Measurements from ENCODE around the gene NEK7. TPM values are rescaled to one million over a fixed set of nuclear protein-coding genes. Genes with fewer than 3 reads are reported as not detected.

Gene NEK7
- polyA plus RNA-seq, 1 donor (not counting 4 experiments of a cell fraction or from before 2014, with no cell fraction given): 56.8 TPM

DNA sequence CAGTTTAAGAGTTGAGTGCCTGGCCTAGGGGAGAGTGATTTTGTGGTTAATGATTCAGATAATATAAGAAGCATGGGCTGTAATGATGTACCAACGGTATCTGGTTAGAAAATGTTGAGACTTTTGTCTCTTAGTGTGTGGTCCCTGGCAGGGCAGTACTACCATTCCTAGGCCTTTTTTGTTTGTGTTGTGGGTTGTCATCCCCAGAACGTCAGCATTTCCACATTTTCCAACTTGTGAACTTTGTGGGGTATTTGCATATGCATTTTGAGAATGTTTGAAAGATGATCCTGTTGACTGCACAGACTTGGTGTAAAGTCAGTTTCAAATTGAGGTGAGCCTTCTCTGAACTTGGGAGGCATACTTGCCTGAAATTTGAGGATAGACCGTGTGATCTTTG, 11.4 kb downstream of the NEK7 start:
- Histone ChIP-seq H3K27ac (ENCODE audit: control insufficient read depth, insufficient read depth, low read length) (peak overlapping the region; percentile 1), H3K79me2 (ENCODE audit: control insufficient read depth, insufficient read depth, low read length) (peaks cover 80% of the 10 kb centered on the region), H4K20me1 (ENCODE audit: control insufficient read depth, extremely low read depth, insufficient read depth, low read length) (no peaks in the 10 kb centered on the region), H3K4me3 (ENCODE audit: control insufficient read depth in 2 of 3, extremely low read depth in 1 of 3, insufficient read depth in 2 of 3, low read depth in 1 of 3, low read length in 3 of 3) (no peak overlapping the region), H2AFZ (ENCODE audit: control insufficient read depth, low read length) (no peak overlapping the region), H3K9me3 (ENCODE audit: control insufficient read depth, low read depth, low read length) (no peaks in the 10 kb centered on the region), H3K9me1 (ENCODE audit: control insufficient read depth, extremely low read depth, insufficient read depth, low read length) (no peaks in the 10 kb centered on the region), H3K9ac (ENCODE audit: control insufficient read depth, extremely low read depth, insufficient read depth, low read length) (no peak overlapping the region), H3K36me3 (ENCODE audit: control insufficient read depth in 2 of 2, extremely low read depth in 1 of 2, insufficient read depth in 2 of 2, low read length in 2 of 2) (peaks cover 0 to 1% of the 10 kb centered on the region in 2 experiments), H3K4me1 (ENCODE audit: control insufficient read depth, extremely low read depth, insufficient read depth, low read length) (peaks cover 44% of the 10 kb centered on the region), H3K27me3 (ENCODE audit: control insufficient read depth, extremely low read depth, insufficient read depth, low read length) (no peaks in the 10 kb centered on the region), H3K4me2 (ENCODE audit: control insufficient read depth, extremely low read depth, insufficient read depth, low read depth, low read length) (peak overlapping the region; percentile 84)
- DNase-seq (ENCODE audit: low read depth, low spot score): no peak
- dilution Hi-C loops (cut with MboI; ENCODE audit: extremely low pct_ligation_motif_present, low sequenced_read_pairs): no loop called here
- no peak for FAIRE-seq
- TF ChIP-seq, protein P1, sequence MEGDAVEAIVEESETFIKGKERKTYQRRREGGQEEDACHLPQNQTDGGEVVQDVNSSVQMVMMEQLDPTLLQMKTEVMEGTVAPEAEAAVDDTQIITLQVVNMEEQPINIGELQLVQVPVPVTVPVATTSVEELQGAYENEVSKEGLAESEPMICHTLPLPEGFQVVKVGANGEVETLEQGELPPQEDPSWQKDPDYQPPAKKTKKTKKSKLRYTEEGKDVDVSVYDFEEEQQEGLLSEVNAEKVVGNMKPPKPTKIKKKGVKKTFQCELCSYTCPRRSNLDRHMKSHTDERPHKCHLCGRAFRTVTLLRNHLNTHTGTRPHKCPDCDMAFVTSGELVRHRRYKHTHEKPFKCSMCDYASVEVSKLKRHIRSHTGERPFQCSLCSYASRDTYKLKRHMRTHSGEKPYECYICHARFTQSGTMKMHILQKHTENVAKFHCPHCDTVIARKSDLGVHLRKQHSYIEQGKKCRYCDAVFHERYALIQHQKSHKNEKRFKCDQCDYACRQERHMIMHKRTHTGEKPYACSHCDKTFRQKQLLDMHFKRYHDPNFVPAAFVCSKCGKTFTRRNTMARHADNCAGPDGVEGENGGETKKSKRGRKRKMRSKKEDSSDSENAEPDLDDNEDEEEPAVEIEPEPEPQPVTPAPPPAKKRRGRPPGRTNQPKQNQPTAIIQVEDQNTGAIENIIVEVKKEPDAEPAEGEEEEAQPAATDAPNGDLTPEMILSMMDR (optimal IDR thresholded peaks at IDR 0.05 in 1 of 3, IDR thresholded peaks at IDR 0.05 in 1 of 3, conservative IDR thresholded peaks at IDR 0.05 in 1 of 3; ENCODE audit: extremely low read depth in 1 of 3, insufficient read depth in 2 of 3, low read length in 3 of 3): no peak
- TF ChIP-seq EZH2 (IDR thresholded peaks at IDR 0.05; ENCODE audit: low read length): no peak

DNA sequence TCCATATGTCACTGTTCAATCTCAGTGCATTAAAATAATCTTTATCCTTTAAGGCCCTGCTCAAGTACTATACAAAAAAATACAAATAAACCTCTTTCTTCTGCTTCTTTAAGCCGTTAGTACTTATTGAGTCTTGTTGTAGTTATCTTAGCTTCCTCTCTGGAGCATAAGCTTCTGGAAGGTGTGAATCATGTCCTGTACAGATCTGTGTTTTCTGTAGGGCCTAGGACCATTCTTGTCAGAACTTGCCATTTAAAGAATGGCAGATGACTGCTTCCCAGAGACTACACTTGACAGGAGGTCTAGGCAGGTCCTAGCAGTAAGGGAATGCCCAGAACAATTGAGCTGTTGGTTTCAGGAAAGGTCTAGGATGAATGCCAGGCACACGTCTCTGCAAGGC, 12.9 kb downstream of the NEK7 start:
- no peak for TF ChIP-seq EZH2 (IDR thresholded peaks at IDR 0.05; ENCODE audit: low read length)
- TF ChIP-seq, protein P1 (optimal IDR thresholded peaks at IDR 0.05 in 1 of 3, IDR thresholded peaks at IDR 0.05 in 1 of 3, conservative IDR thresholded peaks at IDR 0.05 in 1 of 3; ENCODE audit: extremely low read depth in 1 of 3, insufficient read depth in 2 of 3, low read length in 3 of 3): no peak
- peak overlapping the region; percentile 84 for H3K27ac ChIP-seq (ENCODE audit: control insufficient read depth, insufficient read depth, low read length)
- no peaks in the 10 kb centered on the region for H3K27me3 ChIP-seq (ENCODE audit: control insufficient read depth, extremely low read depth, insufficient read depth, low read length)
- H3K36me3 ChIP-seq (ENCODE audit: control insufficient read depth in 2 of 2, extremely low read depth in 1 of 2, insufficient read depth in 2 of 2, low read length in 2 of 2): peaks cover 0 to 1% of the 10 kb centered on the region in 2 experiments
- dilution Hi-C loops (cut with MboI; ENCODE audit: extremely low pct_ligation_motif_present, low sequenced_read_pairs): no loop called here
- H3K4me3 ChIP-seq (ENCODE audit: control insufficient read depth in 2 of 3, extremely low read depth in 1 of 3, insufficient read depth in 2 of 3, low read depth in 1 of 3, low read length in 3 of 3): peak overlapping the region in 2 of 3 experiments; percentile 35 to 49
- H3K4me2 ChIP-seq (ENCODE audit: control insufficient read depth, extremely low read depth, insufficient read depth, low read depth, low read length): peak overlapping the region; percentile 84
- no peaks in the 10 kb centered on the region for H4K20me1 ChIP-seq (ENCODE audit: control insufficient read depth, extremely low read depth, insufficient read depth, low read length)
- DNase-seq (ENCODE audit: low read depth, low spot score): peak; percentile 94
- peak overlapping the region; percentile 39 for H3K9ac ChIP-seq (ENCODE audit: control insufficient read depth, extremely low read depth, insufficient read depth, low read length)
- H3K4me1 ChIP-seq (ENCODE audit: control insufficient read depth, extremely low read depth, insufficient read depth, low read length): peaks cover 57% of the 10 kb centered on the region
- no peaks in the 10 kb centered on the region for H3K9me3 ChIP-seq (ENCODE audit: control insufficient read depth, low read depth, low read length)
- no peaks in the 10 kb centered on the region for H3K9me1 ChIP-seq (ENCODE audit: control insufficient read depth, extremely low read depth, insufficient read depth, low read length)
- peak overlapping the region; percentile 64 for H2AFZ ChIP-seq (ENCODE audit: control insufficient read depth, low read length)
- H3K79me2 ChIP-seq (ENCODE audit: control insufficient read depth, insufficient read depth, low read length): peaks cover 78% of the 10 kb centered on the region
- FAIRE-seq: peak; percentile 86

Measured in keratinocyte (primary cell).